GM12878 (cell line): Measurements from ENCODE around the gene COL27A1. TPM values are rescaled to one million over a fixed set of nuclear protein-coding genes. Genes with fewer than 3 reads are reported as not detected.

Experiments
- ATAC-seq: fragments of 200-7000 bp; cut with Tn5 transposase; 3 replicates; pipeline ENCODE4 v1.9.1; 2020; ENCODE audit warnings: mild to moderate bottlenecking, moderate library complexity
- BruUV-seq: library from RNA; stranded (reverse); fragments of 400-500 nt; replicated peaks from 2 replicates; lab custom pipeline; 2021; lab: Mats Ljungman, UMichigan
- CTCF ChIA-PET: fragments of 300-600 bp; sonication (Branson Sonifier 250); formaldehyde crosslinking; extraction: SDS; loops from one replicate; lab custom pipeline; 2021; ENCODE audit warnings: inconsistent platforms; lab: Yijun Ruan, JAX
- POLR2A ChIA-PET: fragments of 350-600 bp; formaldehyde crosslinking; extraction: SDS; loops from one replicate; lab custom pipeline; 2021; ENCODE audit warnings: inconsistent platforms; lab: Charles Lee
- RAD21 ChIA-PET: fragments of 300-600 bp; sonication (Branson Sonifier 250); formaldehyde crosslinking; loops from one replicate; lab custom pipeline; 2023; ENCODE audit warnings: antibody characterized with exemption; ENCODE audit not compliant: unreplicated experiment; lab: Charles Lee
- SMC1A ChIA-PET: fragments of 300-600 bp; sonication (Branson Sonifier 250); formaldehyde crosslinking; loops from one replicate; lab custom pipeline; 2023; ENCODE audit not compliant: unreplicated experiment, uncharacterized antibody; lab: Charles Lee
- DNase-seq: peaks from one replicate; pipeline ENCODE4 v3.0.0-alpha.2; 2011; ENCODE audit warnings: low read depth, low spot score
- FAIRE-seq: peaks from 3 replicates; lab custom pipeline; 2011; peaks lifted over from hg19 to GRCh38; lab: Jason Lieb, UNC
- H2AFZ ChIP-seq: 2 replicates; pipeline ENCODE4 v1.6.0; 2011; ENCODE audit warnings: low read depth, low read length, control low read depth; ENCODE audit not compliant: control insufficient read depth
- H3K27ac ChIP-seq: 2 replicates; pipeline ENCODE4 v1.5.1; 2011; ENCODE audit warnings: control low read depth; ENCODE audit not compliant: control insufficient read depth, insufficient read depth
- H3K27me3 ChIP-seq, 2 experiments: replicated peaks in 1 of 2; 2 replicates each; pipeline versions ENCODE4 v1.6.0 to v1.6.1; 2011; ENCODE audit warnings: low read length in 1 of 2; ENCODE audit not compliant: control insufficient read depth in 2 of 2, insufficient read depth in 2 of 2
- H3K36me3 ChIP-seq, 2 experiments: 2 replicates each; pipeline ENCODE4 v1.5.1; 2011; ENCODE audit warnings: low read length in 1 of 2; ENCODE audit not compliant: control insufficient read depth in 2 of 2, insufficient read depth in 2 of 2
- H3K4me1 ChIP-seq: 2 replicates; pipeline ENCODE4 v1.6.1; 2011; ENCODE audit warnings: mild to moderate bottlenecking, low read length, moderate library complexity, mixed read lengths; ENCODE audit not compliant: control insufficient read depth, insufficient read depth
- H3K4me2 ChIP-seq: 2 replicates; pipeline ENCODE4 v1.6.0; 2011; ENCODE audit warnings: control low read depth; ENCODE audit not compliant: control insufficient read depth, insufficient read depth
- H3K4me3 ChIP-seq: fragments of 200-600 bp; sonication (generic); 2 replicates; pipeline ENCODE4 v1.5.1; 2016
- H3K79me2 ChIP-seq: 2 replicates; pipeline ENCODE4 v1.6.0; 2011; ENCODE audit warnings: low read length; ENCODE audit not compliant: control insufficient read depth, insufficient read depth
- H3K9ac ChIP-seq: 2 replicates; pipeline ENCODE4 v1.8.0; 2011; ENCODE audit warnings: low read length, control low read depth, mixed read lengths; ENCODE audit not compliant: control insufficient read depth, insufficient read depth
- H3K9me3 ChIP-seq: replicated peaks from 3 replicates; pipeline ENCODE4 v1.5.1; 2011; ENCODE audit warnings: mild to moderate bottlenecking, low read length; ENCODE audit not compliant: control insufficient read depth, insufficient read depth
- H4K20me1 ChIP-seq: 2 replicates; pipeline ENCODE4 v1.6.0; 2011; ENCODE audit not compliant: control insufficient read depth, insufficient read depth
- BHLHE40 ChIP-seq, 2 experiments: fragments of 450-650 bp in 1 of 2; IDR thresholded peaks; 2 replicates each; pipeline ENCODE4 v1.6.1; 2011 to 2017; ENCODE audit warnings: low read depth in 2 of 2, borderline replicate concordance in 1 of 2, improper control_type of control experiment in 1 of 2, low read length in 1 of 2, mild to moderate bottlenecking in 1 of 2
- CREB1 ChIP-seq: IDR thresholded peaks from 2 replicates; pipeline ENCODE4 v1.6.1; 2012; ENCODE audit warnings: low read depth, mild to moderate bottlenecking, inconsistent platforms
- CREM ChIP-seq: IDR thresholded peaks from 2 replicates; pipeline ENCODE4 v1.6.1; 2014; ENCODE audit warnings: antibody characterized with exemption, low read depth
- FOXK2 ChIP-seq: fragments of 450-650 bp; IDR thresholded peaks from 2 replicates; pipeline ENCODE4 v1.6.1; 2017; ENCODE audit warnings: mild to moderate bottlenecking, moderate library complexity
- GATAD2B ChIP-seq: fragments of 450-650 bp; conservative IDR thresholded peaks from 2 replicates; pipeline ENCODE4 v1.6.1; 2017; ENCODE audit warnings: low read depth, mild to moderate bottlenecking, moderate library complexity
- MYB ChIP-seq: fragments of 150-350 bp; IDR thresholded peaks from 2 replicates; pipeline ENCODE4 v1.6.1; 2014; ENCODE audit warnings: mild to moderate bottlenecking, low read depth, low read length, borderline replicate concordance
- NFXL1 ChIP-seq: fragments of 450-650 bp; IDR thresholded peaks from 2 replicates; pipeline ENCODE4 v1.6.1; 2017; ENCODE audit warnings: antibody characterized with exemption, mild to moderate bottlenecking, borderline replicate concordance
- SREBF2 ChIP-seq: IDR thresholded peaks from 2 replicates; pipeline ENCODE4 v1.6.1; 2012; ENCODE audit warnings: mild to moderate bottlenecking, low read length
- STAT3 ChIP-seq: IDR thresholded peaks from 2 replicates; pipeline ENCODE4 v1.6.1; 2011; ENCODE audit warnings: low read depth, low read length, improper control_type of control experiment
- ZBED1 ChIP-seq: IDR thresholded peaks from 2 replicates; pipeline ENCODE4 v1.6.1; 2016; ENCODE audit warnings: borderline replicate concordance
- WGBS: methylation state at CpG from one replicate; pipeline ENCODE4 v1.1.6; 2016; ENCODE audit warnings: low lambda C conversion rate; ENCODE audit not compliant: insufficient replicate concordance, insufficient coverage; ENCODE audit errors: missing lambda C conversion rate; 5-methylcytosine and 5-hydroxymethylcytosine counted together
- in situ Hi-C: fragments of 300-500 bp; cut with MboI; formaldehyde crosslinking; loops from 9 replicates; pipeline ENCODE4 v1.14.3; 2018; ENCODE audit warnings: mixed read lengths
- intact Hi-C: fragments of 100-400 bp; cut with micrococcal nuclease; formaldehyde crosslinking; loops from one replicate; pipeline ENCODE4 v1.14.2; 2022; ENCODE audit not compliant: unreplicated experiment
- polyA plus RNA-seq, 11 experiments: library from polyadenylated mRNA; depleted of rRNA in 4 of 11; unstranded in 6 of 11; stranded (reverse) in 5 of 11; fragments of >200 nt; fragmentation: Nextera tagmentation in 4 of 11; fragmentation: Illumina TruSeq in 1 of 11; extraction: Ambion mirVana in 4 of 11; extraction: Trizol in 1 of 11; gene quantifications; 1 replicate in 1 of 11; 2 replicates in 10 of 11; pipeline versions ENCODE4 v1.2.1 to v1.2.3, GENCODE V29; 2011 to 2016; ENCODE audit warnings: inconsistent platforms in 2 of 11, missing spikeins in 2 of 11, low read depth in 1 of 11
- total RNA-seq, 4 experiments: library from RNA; depleted of rRNA in 3 of 4; stranded (reverse); fragments of >200 nt in 3 of 4; fragmentation: Illumina TruSeq in 1 of 4; extraction: Trizol in 1 of 4; gene quantifications; 2 replicates each; pipeline versions ENCODE4 v1.2.1 to v1.2.3, GENCODE V29; 2013 to 2021
- TF ChIP-seq, protein P1 (sequence below): fragments of 150-350 bp; IDR thresholded peaks from 2 replicates; pipeline ENCODE4 v1.6.1; 2016; ENCODE audit warnings: low read depth, low read length
- TF ChIP-seq, protein P2 (sequence below): fragments of 450-650 bp; IDR thresholded peaks from 2 replicates; pipeline ENCODE4 v1.6.1; 2017; ENCODE audit warnings: antibody characterized with exemption, mild to moderate bottlenecking, moderate library complexity
- TF ChIP-seq, protein P3 (sequence below): fragments of 450-650 bp; IDR thresholded peaks from 2 replicates; pipeline ENCODE4 v1.6.1; 2018; ENCODE audit warnings: borderline replicate concordance, mild to moderate bottlenecking; ENCODE audit not compliant: partially characterized antibody
- TF ChIP-seq, protein P4 (sequence below): fragments of 450-650 bp; IDR thresholded peaks from 2 replicates; pipeline ENCODE4 v1.6.1; 2017; ENCODE audit warnings: mild to moderate bottlenecking, low read depth, inconsistent platforms; ENCODE audit not compliant: poor library complexity, severe bottlenecking

COL27A1 gene
- total and polyA plus RNA-seq, 10 of the 15 experiments (the other 5 are each of a cell fraction or from before 2014, with no cell fraction given): 0.10 TPM; not detected in 9

DNA sequence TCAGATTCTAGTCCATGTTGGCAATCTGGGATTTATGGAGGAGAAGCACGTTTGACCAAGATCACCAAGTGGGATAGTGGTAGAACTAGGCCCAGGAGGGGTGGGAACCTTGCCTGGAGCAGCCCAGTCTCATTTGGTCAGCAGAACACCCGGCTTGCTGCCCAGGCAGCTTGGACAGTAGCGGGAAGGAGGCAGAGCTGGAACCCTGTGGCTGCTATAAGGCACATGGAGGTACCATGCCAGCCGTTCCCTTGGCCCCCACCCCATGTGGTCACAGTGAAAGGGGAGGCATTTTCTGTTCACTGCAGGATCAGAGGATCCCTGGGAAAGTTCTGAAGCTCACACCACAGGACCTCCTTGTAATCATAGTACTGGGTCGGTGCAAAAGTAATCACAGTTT is 92.2 kb downstream of the COL27A1 start:
- 21% methylated on average over 5 of the region's 5 CpGs for WGBS
- Histone ChIP-seq H3K4me1 (no peaks in the 10 kb centered on the region), H3K4me2 (no peak overlapping the region), H3K79me2 (no peaks in the 10 kb centered on the region), H3K4me3 (no peak overlapping the region), H3K36me3 (no peaks in the 10 kb centered on the region), H4K20me1 (no peaks in the 10 kb centered on the region), H3K9me3 (no peaks in the 10 kb centered on the region), H3K27ac (no peak overlapping the region), H3K27me3 (peaks cover 0 to 2% of the 10 kb centered on the region in 2 experiments; a peak in 2 of 4 replicates), H3K9ac (no peak overlapping the region), H2AFZ (no peak overlapping the region)
- ChIA-PET RAD21 (interaction anchor here (0.6 kb wide), 1 partner anchor 87 kb away, joined by 3 read pairs; no protein-coding TSS in a partner anchor), SMC1A (no interaction called here), POLR2A (no interaction called here), CTCF (no interaction called here)
- DNase-seq (no peak), ATAC-seq (no peak), FAIRE-seq (no peak)
- no TSS peak for BruUV-seq
- intact Hi-C loops (no loop called here), in situ Hi-C loops (no loop called here)
- TF ChIP-seq GATAD2B (no peak), NFXL1 (no peak), MYB (no peak), CREM (no peak), STAT3 (no peak), FOXK2 (no peak), BHLHE40 (IDR thresholded peaks at IDR 0.05; ENCODE audit: borderline replicate concordance in 1 of 2, low read depth in 2 of 2, low read length in 1 of 2) (no peak), ZBED1 (no peak), CREB1 (no peak), SREBF2 (no peak)
- TF ChIP-seq, protein P1, sequence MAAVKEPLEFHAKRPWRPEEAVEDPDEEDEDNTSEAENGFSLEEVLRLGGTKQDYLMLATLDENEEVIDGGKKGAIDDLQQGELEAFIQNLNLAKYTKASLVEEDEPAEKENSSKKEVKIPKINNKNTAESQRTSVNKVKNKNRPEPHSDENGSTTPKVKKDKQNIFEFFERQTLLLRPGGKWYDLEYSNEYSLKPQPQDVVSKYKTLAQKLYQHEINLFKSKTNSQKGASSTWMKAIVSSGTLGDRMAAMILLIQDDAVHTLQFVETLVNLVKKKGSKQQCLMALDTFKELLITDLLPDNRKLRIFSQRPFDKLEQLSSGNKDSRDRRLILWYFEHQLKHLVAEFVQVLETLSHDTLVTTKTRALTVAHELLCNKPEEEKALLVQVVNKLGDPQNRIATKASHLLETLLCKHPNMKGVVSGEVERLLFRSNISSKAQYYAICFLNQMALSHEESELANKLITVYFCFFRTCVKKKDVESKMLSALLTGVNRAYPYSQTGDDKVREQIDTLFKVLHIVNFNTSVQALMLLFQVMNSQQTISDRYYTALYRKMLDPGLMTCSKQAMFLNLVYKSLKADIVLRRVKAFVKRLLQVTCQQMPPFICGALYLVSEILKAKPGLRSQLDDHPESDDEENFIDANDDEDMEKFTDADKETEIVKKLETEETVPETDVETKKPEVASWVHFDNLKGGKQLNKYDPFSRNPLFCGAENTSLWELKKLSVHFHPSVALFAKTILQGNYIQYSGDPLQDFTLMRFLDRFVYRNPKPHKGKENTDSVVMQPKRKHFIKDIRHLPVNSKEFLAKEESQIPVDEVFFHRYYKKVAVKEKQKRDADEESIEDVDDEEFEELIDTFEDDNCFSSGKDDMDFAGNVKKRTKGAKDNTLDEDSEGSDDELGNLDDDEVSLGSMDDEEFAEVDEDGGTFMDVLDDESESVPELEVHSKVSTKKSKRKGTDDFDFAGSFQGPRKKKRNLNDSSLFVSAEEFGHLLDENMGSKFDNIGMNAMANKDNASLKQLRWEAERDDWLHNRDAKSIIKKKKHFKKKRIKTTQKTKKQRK: no peak
- TF ChIP-seq, protein P2, sequence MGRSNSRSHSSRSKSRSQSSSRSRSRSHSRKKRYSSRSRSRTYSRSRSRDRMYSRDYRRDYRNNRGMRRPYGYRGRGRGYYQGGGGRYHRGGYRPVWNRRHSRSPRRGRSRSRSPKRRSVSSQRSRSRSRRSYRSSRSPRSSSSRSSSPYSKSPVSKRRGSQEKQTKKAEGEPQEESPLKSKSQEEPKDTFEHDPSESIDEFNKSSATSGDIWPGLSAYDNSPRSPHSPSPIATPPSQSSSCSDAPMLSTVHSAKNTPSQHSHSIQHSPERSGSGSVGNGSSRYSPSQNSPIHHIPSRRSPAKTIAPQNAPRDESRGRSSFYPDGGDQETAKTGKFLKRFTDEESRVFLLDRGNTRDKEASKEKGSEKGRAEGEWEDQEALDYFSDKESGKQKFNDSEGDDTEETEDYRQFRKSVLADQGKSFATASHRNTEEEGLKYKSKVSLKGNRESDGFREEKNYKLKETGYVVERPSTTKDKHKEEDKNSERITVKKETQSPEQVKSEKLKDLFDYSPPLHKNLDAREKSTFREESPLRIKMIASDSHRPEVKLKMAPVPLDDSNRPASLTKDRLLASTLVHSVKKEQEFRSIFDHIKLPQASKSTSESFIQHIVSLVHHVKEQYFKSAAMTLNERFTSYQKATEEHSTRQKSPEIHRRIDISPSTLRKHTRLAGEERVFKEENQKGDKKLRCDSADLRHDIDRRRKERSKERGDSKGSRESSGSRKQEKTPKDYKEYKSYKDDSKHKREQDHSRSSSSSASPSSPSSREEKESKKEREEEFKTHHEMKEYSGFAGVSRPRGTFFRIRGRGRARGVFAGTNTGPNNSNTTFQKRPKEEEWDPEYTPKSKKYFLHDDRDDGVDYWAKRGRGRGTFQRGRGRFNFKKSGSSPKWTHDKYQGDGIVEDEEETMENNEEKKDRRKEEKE: no peak
- TF ChIP-seq, protein P3, sequence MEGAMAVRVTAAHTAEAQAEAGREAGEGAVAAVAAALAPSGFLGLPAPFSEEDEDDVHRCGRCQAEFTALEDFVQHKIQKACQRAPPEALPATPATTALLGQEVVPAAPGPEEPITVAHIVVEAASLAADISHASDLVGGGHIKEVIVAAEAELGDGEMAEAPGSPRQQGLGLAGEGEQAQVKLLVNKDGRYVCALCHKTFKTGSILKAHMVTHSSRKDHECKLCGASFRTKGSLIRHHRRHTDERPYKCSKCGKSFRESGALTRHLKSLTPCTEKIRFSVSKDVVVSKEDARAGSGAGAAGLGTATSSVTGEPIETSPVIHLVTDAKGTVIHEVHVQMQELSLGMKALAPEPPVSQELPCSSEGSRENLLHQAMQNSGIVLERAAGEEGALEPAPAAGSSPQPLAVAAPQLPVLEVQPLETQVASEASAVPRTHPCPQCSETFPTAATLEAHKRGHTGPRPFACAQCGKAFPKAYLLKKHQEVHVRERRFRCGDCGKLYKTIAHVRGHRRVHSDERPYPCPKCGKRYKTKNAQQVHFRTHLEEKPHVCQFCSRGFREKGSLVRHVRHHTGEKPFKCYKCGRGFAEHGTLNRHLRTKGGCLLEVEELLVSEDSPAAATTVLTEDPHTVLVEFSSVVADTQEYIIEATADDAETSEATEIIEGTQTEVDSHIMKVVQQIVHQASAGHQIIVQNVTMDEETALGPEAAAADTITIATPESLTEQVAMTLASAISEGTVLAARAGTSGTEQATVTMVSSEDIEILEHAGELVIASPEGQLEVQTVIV: no peak
- TF ChIP-seq, protein P4, sequence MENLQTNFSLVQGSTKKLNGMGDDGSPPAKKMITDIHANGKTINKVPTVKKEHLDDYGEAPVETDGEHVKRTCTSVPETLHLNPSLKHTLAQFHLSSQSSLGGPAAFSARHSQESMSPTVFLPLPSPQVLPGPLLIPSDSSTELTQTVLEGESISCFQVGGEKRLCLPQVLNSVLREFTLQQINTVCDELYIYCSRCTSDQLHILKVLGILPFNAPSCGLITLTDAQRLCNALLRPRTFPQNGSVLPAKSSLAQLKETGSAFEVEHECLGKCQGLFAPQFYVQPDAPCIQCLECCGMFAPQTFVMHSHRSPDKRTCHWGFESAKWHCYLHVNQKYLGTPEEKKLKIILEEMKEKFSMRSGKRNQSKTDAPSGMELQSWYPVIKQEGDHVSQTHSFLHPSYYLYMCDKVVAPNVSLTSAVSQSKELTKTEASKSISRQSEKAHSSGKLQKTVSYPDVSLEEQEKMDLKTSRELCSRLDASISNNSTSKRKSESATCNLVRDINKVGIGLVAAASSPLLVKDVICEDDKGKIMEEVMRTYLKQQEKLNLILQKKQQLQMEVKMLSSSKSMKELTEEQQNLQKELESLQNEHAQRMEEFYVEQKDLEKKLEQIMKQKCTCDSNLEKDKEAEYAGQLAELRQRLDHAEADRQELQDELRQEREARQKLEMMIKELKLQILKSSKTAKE: no peak
